ENCODE data around the gene GRID2IP. TPM values are rescaled to one million over a fixed set of nuclear protein-coding genes. Genes with fewer than 3 reads are reported as not detected.

GRID2IP gene
- total and polyA plus RNA-seq, 2 of the 13 experiments (the other 11 are each of a cell fraction or from before 2014, with no cell fraction given), result 0.03 TPM; not detected in 1

- TF ChIP-seq RNF219 (CRISPR knock-in tag; IDR thresholded peaks at IDR 0.05) (no peak), ZNF883 (CRISPR knock-in tag; IDR thresholded peaks at IDR 0.05; ENCODE audit: not compliant biosample characterization) (no peak), ZBTB33 (CRISPR knock-in tag; IDR thresholded peaks at IDR 0.05) (no peak)
These were observed 42.3 kb downstream of the GRID2IP start (continued) for GRCh38 chr7:6508950-6509349.

- CTCF ChIA-PET (ENCODE audit: low intra/inter-chr PET ratio, low total read pairs), result no interaction called here
- Histone ChIP-seq H3K4me1 (ENCODE audit: insufficient read depth, low read length) (peaks cover 18% of the 10 kb centered on the region; the same call in 1 of the 2 replicates), H3K27me3 (ENCODE audit: control insufficient read depth in 1 of 2, insufficient read depth in 2 of 2, low read length in 2 of 2) (peaks cover 10 to 42% of the 10 kb centered on the region in 2 experiments), H3K27ac (ENCODE audit: extremely low read length, insufficient read depth, low read length) (no peak overlapping the region), H4K20me1 (ENCODE audit: insufficient read depth, low read length) (no peaks in the 10 kb centered on the region), H2AFZ (ENCODE audit: low read length) (no peak overlapping the region), H3K9me3 (ENCODE audit: low read length) (no peaks in the 10 kb centered on the region), H3K9ac (ENCODE audit: insufficient read depth, low read depth, low read length) (no peak overlapping the region), H3K4me3 (replicated peaks in 1 of 3; ENCODE audit: insufficient read depth in 1 of 3, low read depth in 2 of 3, low read length in 3 of 3) (no peak overlapping the region), H3K79me2 (ENCODE audit: insufficient read depth, low read length) (no peaks in the 10 kb centered on the region), H3K4me2 (ENCODE audit: low read depth, low read length) (no peak overlapping the region), H3K36me3 (replicated peaks in 1 of 2; ENCODE audit: control insufficient read depth in 1 of 2, insufficient read depth in 2 of 2, low read length in 2 of 2) (no peaks in the 10 kb centered on the region)
- intact Hi-C loops (cut with micrococcal nuclease; ENCODE audit: unreplicated experiment) (no loop called here), in situ Hi-C loops (cut with HindIII; ENCODE audit: extremely low pct_ligation_motif_present, low pct_unique_long_range_greater_than_20kb) (no loop called here)
- FAIRE-seq (no peak), ATAC-seq (no peak), DNase-seq (ENCODE audit: low spot score) (no peak)
- no peak for TF ChIP-seq SIX1 (CRISPR knock-in tag; IDR thresholded peaks at IDR 0.05; ENCODE audit: borderline replicate concordance)
- no peak for TF ChIP-seq HNF4A (CRISPR knock-in tag; IDR thresholded peaks at IDR 0.05)
- no peak for TF ChIP-seq ATF2 (CRISPR knock-in tag; IDR thresholded peaks at IDR 0.05)
- no peak for TF ChIP-seq ZNF430 (CRISPR knock-in tag; IDR thresholded peaks at IDR 0.05)
- no peak for TF ChIP-seq ZNF230 (CRISPR knock-in tag; IDR thresholded peaks at IDR 0.05)
- TF ChIP-seq ZNF138 (CRISPR knock-in tag; IDR thresholded peaks at IDR 0.05; ENCODE audit: low read depth), result no peak
- TF ChIP-seq FOSL1 (CRISPR knock-in tag; IDR thresholded peaks at IDR 0.05; ENCODE audit: borderline replicate concordance), result no peak
- TF ChIP-seq FOXJ3 (CRISPR knock-in tag; IDR thresholded peaks at IDR 0.05; ENCODE audit: borderline replicate concordance), result no peak
- TF ChIP-seq ATF7 (IDR thresholded peaks at IDR 0.05), result no peak
- TF ChIP-seq ATF7 (CRISPR knock-in tag; IDR thresholded peaks at IDR 0.05), result no peak
- POLR2A ChIA-PET, result no interaction called here
- BruUV-seq (replicated peaks), result no TSS peak
- WGBS (ENCODE audit: low lambda C conversion rate), result 80% methylated on average over 5 of the region's 6 CpGs
These were observed 42.7 kb downstream of the GRID2IP start for GRCh38 chr7:6508539-6508938.
